ENCODE results near the gene TRAM2.

The TRAM2 gene

GRCh38 chr6:52548353-52548713 is 28.5 kb downstream of the TRAM2 start:
- ChIA-PET CTCF (interaction anchor here (1.2 kb wide), 1 partner anchor 124 kb away, joined by 3 read pairs; no protein-coding TSS in a partner anchor), POLR2A (interaction anchor here (0.6 kb wide), 1 partner anchor 1728 kb away, joined by 4 read pairs; no protein-coding TSS in a partner anchor)
- H3K9me3 ChIP-seq (ENCODE audit: control extremely low read depth in 1 of 5, control insufficient read depth in 4 of 5, insufficient read depth in 2 of 5, low read depth in 1 of 5, low read length in 4 of 5), result no peaks in the 10 kb centered on the region
- 98% methylated on average over 5 of the region's 7 CpGs for WGBS (ENCODE audit: insufficient coverage)
- H3K27me3 ChIP-seq (replicated peaks in 2 of 5; ENCODE audit: control insufficient read depth in 4 of 5, insufficient read depth in 5 of 5, low read length in 4 of 5), result no peaks in the 10 kb centered on the region
- no peak overlapping the region for H3K27ac ChIP-seq (ENCODE audit: insufficient read depth in 1 of 2, low read depth in 1 of 2, low read length in 2 of 2, poor library complexity in 1 of 2, severe bottlenecking in 2 of 2)
- peaks cover 9 to 25% (median 22%) of the 10 kb centered on the region in 4 experiments for H3K4me1 ChIP-seq (ENCODE audit: control extremely low read depth in 1 of 4, control insufficient read depth in 4 of 4, insufficient read depth in 4 of 4, low read length in 3 of 4)
- no peak overlapping the region for H3K4me3 ChIP-seq (ENCODE audit: control insufficient read depth in 1 of 7, extremely low read depth in 1 of 7, insufficient read depth in 4 of 7, low read depth in 2 of 7, low read length in 6 of 7)
- H3K36me3 ChIP-seq (ENCODE audit: control insufficient read depth in 4 of 4, insufficient read depth in 4 of 4, low read length in 3 of 4), result peaks cover 0 to 2% (median under 1%) of the 10 kb centered on the region in 4 experiments
- no peak for DNase-seq

GRCh38 chr6:52547647-52548352 is 29.1 kb downstream of the TRAM2 start:
- POLR2A ChIA-PET, result interaction anchor here (0.6 kb wide), 1 partner anchor 1727 kb away, joined by 4 read pairs; no protein-coding TSS in a partner anchor
- WGBS (ENCODE audit: insufficient coverage), result 97% methylated on average over 9 of the region's 9 CpGs
- H3K4me3 ChIP-seq (ENCODE audit: control insufficient read depth in 1 of 7, extremely low read depth in 1 of 7, insufficient read depth in 4 of 7, low read depth in 2 of 7, low read length in 6 of 7), result no peak overlapping the region
- H3K36me3 ChIP-seq (ENCODE audit: control insufficient read depth in 4 of 4, insufficient read depth in 4 of 4, low read length in 3 of 4), result peaks cover 0 to 2% (median under 1%) of the 10 kb centered on the region in 4 experiments
- H3K9me3 ChIP-seq (ENCODE audit: control extremely low read depth in 1 of 5, control insufficient read depth in 4 of 5, insufficient read depth in 2 of 5, low read depth in 1 of 5, low read length in 4 of 5), result no peaks in the 10 kb centered on the region
- DNase-seq, result no peak
- CTCF ChIA-PET, result interaction anchor here (1.4 kb wide), 1 partner anchor 24 kb away, joined by 4 read pairs; no protein-coding TSS in a partner anchor
- no peaks in the 10 kb centered on the region for H3K27me3 ChIP-seq (replicated peaks in 2 of 5; ENCODE audit: control insufficient read depth in 4 of 5, insufficient read depth in 5 of 5, low read length in 4 of 5)
- H3K4me1 ChIP-seq (ENCODE audit: control extremely low read depth in 1 of 4, control insufficient read depth in 4 of 4, insufficient read depth in 4 of 4, low read length in 3 of 4), result peaks cover 9 to 25% (median 22%) of the 10 kb centered on the region in 4 experiments
- H3K27ac ChIP-seq (ENCODE audit: insufficient read depth in 1 of 2, low read depth in 1 of 2, low read length in 2 of 2, poor library complexity in 1 of 2, severe bottlenecking in 2 of 2), result no peak overlapping the region

GRCh38 chr6:52546678-52547077 is 30.2 kb downstream of the TRAM2 start:
- Histone ChIP-seq H3K4me3 (ENCODE audit: control insufficient read depth in 1 of 7, extremely low read depth in 1 of 7, insufficient read depth in 4 of 7, low read depth in 2 of 7, low read length in 6 of 7) (no peak overlapping the region), H3K27ac (ENCODE audit: insufficient read depth in 1 of 2, low read depth in 1 of 2, low read length in 2 of 2, poor library complexity in 1 of 2, severe bottlenecking in 2 of 2) (no peak overlapping the region), H3K9me3 (ENCODE audit: control extremely low read depth in 1 of 5, control insufficient read depth in 4 of 5, insufficient read depth in 2 of 5, low read depth in 1 of 5, low read length in 4 of 5) (no peaks in the 10 kb centered on the region), H3K36me3 (ENCODE audit: control insufficient read depth in 4 of 4, insufficient read depth in 4 of 4, low read length in 3 of 4) (peaks cover 0 to 2% (median 0%) of the 10 kb centered on the region in 4 experiments), H3K27me3 (replicated peaks in 2 of 5; ENCODE audit: control insufficient read depth in 4 of 5, insufficient read depth in 5 of 5, low read length in 4 of 5) (no peaks in the 10 kb centered on the region), H3K4me1 (ENCODE audit: control extremely low read depth in 1 of 4, control insufficient read depth in 4 of 4, insufficient read depth in 4 of 4, low read length in 3 of 4) (peaks cover 9 to 20% (median 17%) of the 10 kb centered on the region in 4 experiments)
- ChIA-PET POLR2A (no interaction called here), CTCF (interaction anchor here (1.0 to 1.4 kb wide), 2 partner anchors 25 to 116 kb away, joined by 3 to 4 read pairs; no protein-coding TSS in a partner anchor)
- 98% methylated on average over 3 of the region's 3 CpGs for WGBS (ENCODE audit: insufficient coverage)
- DNase-seq, result no peak

- peaks cover 9 to 15% (median 12%) of the 10 kb centered on the region in 4 experiments for H3K4me1 ChIP-seq (ENCODE audit: control extremely low read depth in 1 of 4, control insufficient read depth in 4 of 4, insufficient read depth in 4 of 4, low read length in 3 of 4)
- no peaks in the 10 kb centered on the region for H3K27me3 ChIP-seq (replicated peaks in 2 of 5; ENCODE audit: control insufficient read depth in 4 of 5, insufficient read depth in 5 of 5, low read length in 4 of 5)
- ChIA-PET POLR2A (no interaction called here), CTCF (no interaction called here)
- H3K27ac ChIP-seq (ENCODE audit: insufficient read depth in 1 of 2, low read depth in 1 of 2, low read length in 2 of 2, poor library complexity in 1 of 2, severe bottlenecking in 2 of 2), result no peak overlapping the region
- 100% methylated on average over 1 of the region's 1 CpG for WGBS (ENCODE audit: insufficient coverage)
- DNase-seq, result no peak
- no peak overlapping the region for H3K4me3 ChIP-seq (ENCODE audit: control insufficient read depth in 1 of 7, extremely low read depth in 1 of 7, insufficient read depth in 4 of 7, low read depth in 2 of 7, low read length in 6 of 7)
- peaks cover 0 to 2% (median 0%) of the 10 kb centered on the region in 4 experiments for H3K36me3 ChIP-seq (ENCODE audit: control insufficient read depth in 4 of 4, insufficient read depth in 4 of 4, low read length in 3 of 4)
- H3K9me3 ChIP-seq (ENCODE audit: control extremely low read depth in 1 of 5, control insufficient read depth in 4 of 5, insufficient read depth in 2 of 5, low read depth in 1 of 5, low read length in 4 of 5), result no peaks in the 10 kb centered on the region
Observed at GRCh38 chr6:52546192-52546591, 30.7 kb downstream of the TRAM2 start.

- ChIA-PET CTCF (no interaction called here), POLR2A (no interaction called here)
- Histone ChIP-seq H3K27ac (ENCODE audit: insufficient read depth in 1 of 2, low read depth in 1 of 2, low read length in 2 of 2, poor library complexity in 1 of 2, severe bottlenecking in 2 of 2) (no peak overlapping the region), H3K27me3 (replicated peaks in 2 of 5; ENCODE audit: control insufficient read depth in 4 of 5, insufficient read depth in 5 of 5, low read length in 4 of 5) (no peaks in the 10 kb centered on the region), H3K4me1 (ENCODE audit: control extremely low read depth in 1 of 4, control insufficient read depth in 4 of 4, insufficient read depth in 4 of 4, low read length in 3 of 4) (peaks cover 4 to 9% (median 8%) of the 10 kb centered on the region in 4 experiments), H3K9me3 (ENCODE audit: control extremely low read depth in 1 of 5, control insufficient read depth in 4 of 5, insufficient read depth in 2 of 5, low read depth in 1 of 5, low read length in 4 of 5) (no peaks in the 10 kb centered on the region), H3K36me3 (ENCODE audit: control insufficient read depth in 4 of 4, insufficient read depth in 4 of 4, low read length in 3 of 4) (peaks cover 0 to 2% (median 0%) of the 10 kb centered on the region in 4 experiments), H3K4me3 (ENCODE audit: control insufficient read depth in 1 of 7, extremely low read depth in 1 of 7, insufficient read depth in 4 of 7, low read depth in 2 of 7, low read length in 6 of 7) (no peak overlapping the region)
- DNase-seq, result no peak
- whole genome bisulfite sequencing (ENCODE audit: insufficient coverage), result 97% methylated on average over 5 of the region's 6 CpGs
Observed at GRCh38 chr6:52545406-52546119, 31.3 kb downstream of the TRAM2 start.

GRCh38 chr6:52544602-52545405 is 32.1 kb downstream of the TRAM2 start:
- H3K9me3 ChIP-seq (ENCODE audit: control extremely low read depth in 1 of 5, control insufficient read depth in 4 of 5, insufficient read depth in 2 of 5, low read depth in 1 of 5, low read length in 4 of 5), result no peaks in the 10 kb centered on the region
- H3K36me3 ChIP-seq (ENCODE audit: control insufficient read depth in 4 of 4, insufficient read depth in 4 of 4, low read length in 3 of 4), result peaks cover 0 to 2% (median 0%) of the 10 kb centered on the region in 4 experiments
- no peaks in the 10 kb centered on the region for H3K27me3 ChIP-seq (replicated peaks in 2 of 5; ENCODE audit: control insufficient read depth in 4 of 5, insufficient read depth in 5 of 5, low read length in 4 of 5)
- H3K4me1 ChIP-seq (ENCODE audit: control extremely low read depth in 1 of 4, control insufficient read depth in 4 of 4, insufficient read depth in 4 of 4, low read length in 3 of 4), result peaks cover 0 to 4% (median under 1%) of the 10 kb centered on the region in 4 experiments
- H3K27ac ChIP-seq (ENCODE audit: insufficient read depth in 1 of 2, low read depth in 1 of 2, low read length in 2 of 2, poor library complexity in 1 of 2, severe bottlenecking in 2 of 2), result no peak overlapping the region
- POLR2A ChIA-PET, result no interaction called here
- CTCF ChIA-PET, result interaction anchor here (1.2 kb wide), 1 partner anchor 53 kb away, joined by 3 read pairs; no protein-coding TSS in a partner anchor
- no peak overlapping the region for H3K4me3 ChIP-seq (ENCODE audit: control insufficient read depth in 1 of 7, extremely low read depth in 1 of 7, insufficient read depth in 4 of 7, low read depth in 2 of 7, low read length in 6 of 7)
- 94% methylated on average over 6 of the region's 9 CpGs for WGBS (ENCODE audit: insufficient coverage)
- no peak for DNase-seq

Measured in common myeloid progenitor, CD34-positive (primary cell).